Hepatocyte (in vitro differentiated cells): ENCODE data around the gene ADAD2.
"Not testable (repeated sequence)": the region's sequence is repeated elsewhere in the genome, so short reads cannot be mapped to it uniquely, and the experiment has no call there.

Source experiments
- EZH2 ChIP-seq: fragments of 200-600 bp; sonication (generic); IDR thresholded peaks from 2 replicates; pipeline ENCODE4 v1.6.1; 2016; ENCODE audit warnings: antibody characterized with exemption, mild to moderate bottlenecking, borderline replicate concordance
- TF ChIP-seq, protein P1 (sequence below): fragments of 200-600 bp; sonication (generic); IDR thresholded peaks from 2 replicates; pipeline ENCODE4 v1.5.1; 2016; ENCODE audit warnings: antibody characterized with exemption, mild to moderate bottlenecking; ENCODE audit not compliant: poor library complexity

DNA sequence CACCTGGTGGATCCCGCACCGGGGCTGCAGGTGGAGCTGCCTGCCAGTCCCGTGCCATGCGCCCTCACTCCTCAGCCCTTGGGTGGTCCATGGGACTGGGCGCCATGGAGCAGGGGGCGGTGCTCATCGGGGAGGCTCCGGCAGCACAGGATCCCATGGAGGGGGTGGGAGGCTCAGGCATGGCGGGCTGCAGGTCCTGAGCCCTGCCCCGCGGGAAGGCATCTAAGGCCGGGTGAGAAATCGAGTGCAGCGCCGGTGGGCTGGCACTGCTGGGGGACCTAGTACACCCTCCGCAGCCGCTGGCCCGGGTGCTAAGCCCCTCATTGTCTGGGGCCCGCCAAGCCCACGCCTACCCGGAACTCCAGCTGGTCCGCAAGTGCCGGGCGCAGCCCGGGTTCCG, 13.6 kb downstream of the ADAD2 start:
- TF ChIP-seq, protein P1, sequence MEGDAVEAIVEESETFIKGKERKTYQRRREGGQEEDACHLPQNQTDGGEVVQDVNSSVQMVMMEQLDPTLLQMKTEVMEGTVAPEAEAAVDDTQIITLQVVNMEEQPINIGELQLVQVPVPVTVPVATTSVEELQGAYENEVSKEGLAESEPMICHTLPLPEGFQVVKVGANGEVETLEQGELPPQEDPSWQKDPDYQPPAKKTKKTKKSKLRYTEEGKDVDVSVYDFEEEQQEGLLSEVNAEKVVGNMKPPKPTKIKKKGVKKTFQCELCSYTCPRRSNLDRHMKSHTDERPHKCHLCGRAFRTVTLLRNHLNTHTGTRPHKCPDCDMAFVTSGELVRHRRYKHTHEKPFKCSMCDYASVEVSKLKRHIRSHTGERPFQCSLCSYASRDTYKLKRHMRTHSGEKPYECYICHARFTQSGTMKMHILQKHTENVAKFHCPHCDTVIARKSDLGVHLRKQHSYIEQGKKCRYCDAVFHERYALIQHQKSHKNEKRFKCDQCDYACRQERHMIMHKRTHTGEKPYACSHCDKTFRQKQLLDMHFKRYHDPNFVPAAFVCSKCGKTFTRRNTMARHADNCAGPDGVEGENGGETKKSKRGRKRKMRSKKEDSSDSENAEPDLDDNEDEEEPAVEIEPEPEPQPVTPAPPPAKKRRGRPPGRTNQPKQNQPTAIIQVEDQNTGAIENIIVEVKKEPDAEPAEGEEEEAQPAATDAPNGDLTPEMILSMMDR: not testable (repeated sequence)
- TF ChIP-seq EZH2: not testable (repeated sequence)
